Epithelial cell of esophagus (primary cell): ENCODE measurements around the gene IL1RAP.

Experiments
- DNase-seq: peaks from one replicate; pipeline ENCODE4 v3.0.0; 2010; ENCODE audit warnings: low read depth
- H3K4me3 ChIP-seq: 2 replicates; pipeline ENCODE4 v1.5.1; 2011; ENCODE audit warnings: mild to moderate bottlenecking, low read length, control low read depth
- CTCF ChIP-seq: IDR thresholded peaks from 2 replicates; pipeline ENCODE4 v1.5.1; 2011; ENCODE audit warnings: low read depth, mild to moderate bottlenecking, low read length, control low read depth, inconsistent platforms; ENCODE audit not compliant: insufficient read depth; ENCODE audit errors: missing control alignments

IL1RAP gene

GRCh38 chr3:190641564-190641963, 127.7 kb downstream of the IL1RAP start:
- TF ChIP-seq CTCF, result no peak
- no peak for DNase-seq
- no peak overlapping the region for H3K4me3 ChIP-seq

GRCh38 chr3:190642016-190642415, 128.1 kb downstream of the IL1RAP start:
- H3K4me3 ChIP-seq, result no peak overlapping the region
- DNase-seq, result no peak
- TF ChIP-seq CTCF, result no peak

- H3K4me3 ChIP-seq, result no peak overlapping the region
- no peak for DNase-seq
- TF ChIP-seq CTCF, result no peak
Observed at GRCh38 chr3:190644035-190644434, 130.2 kb downstream of the IL1RAP start.

GRCh38 chr3:190644766-190645165, 130.9 kb downstream of the IL1RAP start:
- DNase-seq, result peak; percentile 7
- TF ChIP-seq CTCF, result no peak

GRCh38 chr3:190645932-190646460, 132.1 kb downstream of the IL1RAP start:
- no peak overlapping the region for H3K4me3 ChIP-seq
- TF ChIP-seq CTCF, result no peak
- DNase-seq, result no peak

More at GRCh38 chr3:190644766-190645165, 130.9 kb downstream of the IL1RAP start:
- H3K4me3 ChIP-seq, result no peak overlapping the region

GRCh38 chr3:190646996-190647395, 133.1 kb downstream of the IL1RAP start:
- no peak overlapping the region for H3K4me3 ChIP-seq
- DNase-seq, result no peak
- TF ChIP-seq CTCF, result no peak

DNA sequence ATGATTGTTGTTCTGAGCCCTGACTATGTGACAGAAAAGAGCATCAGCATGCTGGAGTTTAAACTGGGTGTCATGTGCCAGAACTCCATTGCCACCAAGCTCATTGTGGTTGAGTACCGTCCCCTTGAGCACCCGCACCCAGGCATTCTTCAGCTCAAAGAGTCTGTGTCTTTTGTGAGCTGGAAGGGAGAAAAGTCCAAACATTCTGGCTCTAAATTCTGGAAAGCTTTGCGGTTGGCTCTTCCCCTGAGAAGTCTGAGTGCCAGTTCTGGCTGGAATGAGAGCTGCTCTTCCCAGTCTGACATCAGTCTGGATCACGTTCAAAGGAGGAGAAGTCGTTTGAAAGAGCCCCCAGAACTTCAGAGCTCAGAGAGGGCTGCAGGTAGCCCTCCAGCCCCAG, 142.0 kb downstream of the IL1RAP start:
- no peak for TF ChIP-seq CTCF
- no peak overlapping the region for H3K4me3 ChIP-seq
- DNase-seq, result no peak
